Non-pigmented ciliary epithelial cell (primary cell): ENCODE data around the gene EIF5.
"Not testable (repeated sequence)": the region's sequence is repeated elsewhere in the genome, so short reads cannot be mapped to it uniquely, and the experiment has no call there.

Source experiments
- DNase-seq: peaks from one replicate; pipeline ENCODE4 v3.0.0-alpha.2; 2010; ENCODE audit warnings: low read depth

EIF5 gene

DNA sequence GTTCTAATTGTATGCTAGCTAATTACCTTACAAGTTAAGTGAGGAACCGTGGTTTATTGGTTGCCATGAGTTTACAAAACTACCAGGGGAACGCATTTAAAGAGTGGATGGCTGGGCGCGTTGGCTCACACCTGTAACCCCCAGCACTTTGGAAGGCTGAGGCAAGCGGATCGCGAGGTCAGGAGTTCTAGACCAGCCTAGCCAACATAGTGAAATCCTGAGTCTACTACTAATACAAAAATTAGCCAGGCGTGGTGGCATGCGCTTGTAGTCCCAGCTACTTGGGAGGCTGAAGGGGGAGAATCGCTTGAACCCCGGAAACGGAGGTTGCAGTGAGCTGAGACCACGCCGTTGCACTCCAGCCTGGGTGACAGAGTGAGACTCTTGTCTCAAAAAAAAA, 2.2 kb downstream of the EIF5 start:
- DNase-seq: no peak

DNA sequence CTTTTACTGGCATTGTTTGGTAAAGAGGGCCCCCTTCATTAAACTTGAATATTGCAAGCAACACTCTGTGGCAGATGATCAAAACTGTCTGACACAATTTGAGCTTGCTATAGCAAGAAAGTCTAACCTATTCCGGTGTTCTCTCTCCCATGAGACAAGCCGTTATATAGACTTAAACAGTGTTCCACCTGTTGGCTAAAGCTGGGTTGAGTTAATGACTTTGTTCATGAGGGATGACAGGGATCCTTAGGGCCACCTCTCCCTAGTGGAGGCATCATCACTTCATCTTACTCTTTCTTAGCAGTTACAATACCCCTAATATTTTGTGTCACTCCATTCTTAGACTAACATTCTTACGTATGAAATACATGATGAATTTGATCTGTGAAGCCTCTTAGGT, 3.8 kb downstream of the EIF5 start:
- DNase-seq: no peak

DNA sequence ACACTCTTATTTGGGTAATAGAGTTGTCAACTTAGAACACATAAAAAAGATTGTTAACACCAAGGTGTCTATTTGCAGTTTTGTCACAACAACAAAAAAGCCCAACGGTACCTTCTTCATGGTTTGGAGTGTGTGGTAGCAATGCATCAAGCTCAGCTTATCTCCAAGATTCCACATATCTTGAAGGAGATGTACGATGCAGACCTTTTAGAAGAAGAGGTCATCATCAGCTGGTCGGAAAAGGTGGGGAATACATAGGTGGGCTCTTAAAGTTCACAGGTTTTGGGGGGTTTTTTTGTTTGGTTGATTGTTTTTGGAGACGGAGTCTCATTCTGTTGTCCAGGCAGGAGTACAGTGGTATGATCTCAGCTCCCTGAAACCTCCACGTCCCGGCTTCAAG, 5.5 kb downstream of the EIF5 start:
- no peak for DNase-seq

DNA sequence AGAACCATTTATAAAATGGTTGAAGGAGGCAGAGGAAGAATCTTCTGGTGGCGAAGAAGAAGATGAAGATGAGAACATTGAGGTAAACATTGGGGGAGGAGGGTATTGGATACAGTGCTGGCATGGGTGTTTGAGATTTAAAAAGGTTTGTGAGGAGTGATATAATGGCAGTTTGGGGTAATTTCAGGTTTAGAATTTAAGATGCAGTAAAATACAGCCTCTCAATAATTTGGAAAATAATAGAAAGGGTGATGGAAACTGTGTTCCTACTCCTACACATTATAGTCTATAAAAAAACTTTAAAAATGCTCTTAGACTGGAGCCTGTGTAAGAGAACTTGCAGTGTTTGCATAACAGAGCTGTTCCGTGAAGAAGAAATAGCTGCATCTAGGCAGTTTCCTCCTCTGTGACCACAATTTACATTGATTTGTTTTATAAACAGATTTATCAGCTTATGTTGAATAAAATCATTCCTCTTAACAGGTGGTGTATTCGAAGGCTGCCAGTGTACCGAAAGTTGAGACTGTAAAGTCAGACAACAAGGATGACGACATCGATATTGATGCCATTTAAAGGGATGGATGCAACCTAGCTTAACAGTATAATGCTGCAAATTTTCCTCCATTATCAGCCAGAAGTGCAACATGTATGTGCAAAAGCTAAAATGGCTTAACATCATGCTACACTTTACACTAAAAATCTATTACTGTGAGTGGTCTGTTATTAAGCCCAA, 6.6 kb downstream of the EIF5 start:
- DNase-seq: no peak

DNA sequence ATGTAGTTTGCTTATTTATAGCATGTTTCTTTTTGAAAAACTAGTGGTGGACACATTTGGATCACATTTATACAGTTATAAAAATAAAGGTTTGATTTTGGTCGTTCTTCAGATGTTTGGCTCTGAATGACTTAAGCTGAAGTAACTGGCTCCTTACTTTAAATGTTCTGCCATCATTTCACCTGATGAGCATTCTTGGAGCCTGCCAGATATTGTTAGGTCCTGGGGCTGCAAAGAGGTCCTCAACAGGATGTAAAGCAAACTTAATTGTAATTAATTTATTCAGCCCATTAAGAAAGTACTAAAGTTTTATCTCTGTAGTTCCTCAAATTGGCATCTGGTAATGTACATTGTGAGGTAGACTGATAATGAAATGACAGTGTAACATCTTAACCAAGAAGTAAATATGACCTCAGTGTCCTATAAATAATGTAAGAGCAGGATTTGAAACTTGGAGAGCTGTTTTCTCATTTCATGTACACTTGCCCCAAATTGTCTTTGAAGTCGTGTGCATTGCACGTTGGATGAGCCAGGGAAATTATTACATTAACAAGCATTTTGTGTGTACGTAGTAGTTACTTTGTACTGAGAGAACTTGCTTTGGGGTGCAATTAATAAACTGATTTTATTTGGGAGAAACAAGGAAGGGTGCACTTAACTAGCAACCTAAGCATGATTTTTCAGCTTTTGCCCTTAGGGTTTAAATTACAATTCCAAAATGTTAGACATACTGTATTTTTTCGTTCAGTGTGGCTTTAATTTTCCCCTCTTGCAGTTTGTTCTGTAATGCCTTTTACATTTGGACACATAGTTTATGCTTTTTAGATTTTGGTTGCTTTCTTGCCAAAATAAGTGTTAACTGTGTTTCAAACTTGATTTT, 7.5 kb downstream of the EIF5 start:
- DNase-seq: no peak

DNA sequence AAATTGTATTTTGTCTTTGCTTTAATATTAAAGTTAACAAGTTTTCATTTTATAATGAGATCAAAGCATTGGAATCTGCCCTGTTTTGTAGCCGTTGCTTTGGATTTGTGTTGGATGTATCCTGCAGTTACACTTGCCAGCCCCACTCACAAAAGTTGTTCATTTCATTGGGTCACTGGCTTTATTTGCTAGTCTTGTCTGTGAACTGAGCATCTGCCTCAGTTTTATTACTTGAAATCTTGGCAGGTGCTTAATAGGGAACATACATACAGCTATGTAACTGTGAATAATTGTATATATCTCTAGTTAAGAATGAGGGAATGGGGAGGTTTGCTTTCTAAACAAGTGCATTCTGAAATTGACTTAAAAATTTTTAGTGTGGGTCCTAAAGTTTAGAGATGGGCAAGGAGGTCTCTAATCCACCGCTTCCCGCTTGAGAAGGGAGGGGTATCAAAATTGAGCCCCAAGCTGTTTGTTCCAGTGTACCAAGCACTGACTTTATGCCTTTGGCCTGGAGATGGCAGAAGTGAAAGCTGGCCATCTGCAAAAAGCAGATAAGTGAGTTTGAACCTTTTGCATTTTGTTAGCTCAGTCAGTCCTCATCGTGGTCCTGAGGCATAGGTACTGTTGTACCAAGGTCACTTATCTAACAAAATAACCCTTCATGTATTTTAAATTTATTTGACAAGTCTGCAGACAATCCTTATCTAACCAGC, 9.3 kb downstream of the EIF5 start:
- no peak for DNase-seq

- DNase-seq: no peak
Measured at GRCh38 chr14:103343905-103344797, 10.1 kb downstream of the EIF5 start.

DNA sequence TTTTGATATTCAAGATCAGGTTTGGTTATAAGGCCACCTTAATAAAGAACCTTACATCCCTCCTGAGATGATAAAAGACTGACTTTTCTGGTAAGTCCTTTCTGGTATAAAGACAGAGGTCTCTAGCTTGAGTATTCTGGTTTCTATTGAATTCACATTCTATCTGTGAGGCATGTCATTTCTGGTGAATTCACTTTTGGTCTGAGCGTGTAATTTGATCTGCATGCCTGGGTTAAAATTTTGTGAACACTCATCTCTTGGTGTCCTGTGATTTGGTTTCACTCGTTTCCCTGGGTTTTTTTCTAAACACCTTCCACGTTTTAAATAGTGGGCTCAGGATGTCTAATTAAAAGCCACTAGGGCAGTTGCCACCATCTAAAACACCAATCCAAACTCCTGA, 12.2 kb downstream of the EIF5 start:
- DNase-seq: no peak

DNA sequence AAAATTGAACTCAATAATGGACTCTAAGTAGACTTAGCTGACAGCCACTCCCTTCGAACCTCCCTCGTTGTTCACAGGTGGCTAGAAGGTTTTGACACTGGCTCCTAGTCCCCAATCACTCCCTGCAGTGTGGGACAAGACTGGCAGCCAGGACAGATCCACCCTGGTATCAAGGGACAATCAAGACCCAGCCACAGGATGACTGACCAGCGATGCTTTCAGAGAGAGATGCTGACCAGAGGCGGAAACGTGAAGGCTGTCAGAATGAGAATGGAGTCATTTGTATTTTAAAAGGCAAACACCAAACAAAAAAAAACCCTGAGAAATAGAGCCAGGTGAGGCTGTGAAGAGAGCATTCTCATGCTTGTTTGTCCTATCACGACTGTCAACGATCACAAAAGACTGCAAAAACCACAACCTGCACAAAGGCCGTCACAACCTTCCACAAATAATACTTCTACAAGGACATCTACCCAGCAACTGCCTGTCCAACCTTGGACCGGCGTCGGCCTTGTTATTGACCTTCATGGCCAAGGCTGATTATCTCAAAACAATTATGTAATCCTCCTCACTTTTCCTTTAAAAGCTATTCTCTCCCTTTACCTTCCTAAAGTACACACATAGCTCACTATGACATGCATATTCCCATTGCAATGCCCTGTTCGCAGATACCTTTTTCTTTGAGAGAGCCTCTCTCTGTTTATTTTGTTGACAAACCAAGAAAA, 13.2 kb downstream of the EIF5 start:
- DNase-seq: no peak

DNA sequence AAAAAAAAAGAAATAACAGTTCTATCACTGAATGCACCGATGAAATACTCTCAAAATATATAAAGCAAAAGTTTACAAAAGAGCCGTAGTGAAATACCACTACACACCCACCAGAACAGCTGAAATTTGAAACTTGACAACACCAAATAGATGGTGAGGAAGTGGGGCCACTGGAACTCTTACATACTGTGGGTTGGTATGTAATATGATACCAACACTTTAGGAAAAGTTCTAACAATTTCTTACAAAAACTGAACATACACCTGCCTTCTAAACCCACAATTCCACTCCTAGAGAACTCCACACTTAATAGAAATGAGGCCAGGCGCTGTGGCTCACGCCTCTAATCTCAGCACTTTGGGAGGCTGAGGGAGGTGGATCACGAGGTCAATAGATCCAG, 14.1 kb downstream of the EIF5 start:
- DNase-seq: peak; percentile 34

- no peak for DNase-seq
Measured at GRCh38 chr14:103349982-103350381, 15.9 kb downstream of the EIF5 start.

- no peak for DNase-seq
Measured at GRCh38 chr14:103353362-103353761, 19.3 kb downstream of the EIF5 start.

DNA sequence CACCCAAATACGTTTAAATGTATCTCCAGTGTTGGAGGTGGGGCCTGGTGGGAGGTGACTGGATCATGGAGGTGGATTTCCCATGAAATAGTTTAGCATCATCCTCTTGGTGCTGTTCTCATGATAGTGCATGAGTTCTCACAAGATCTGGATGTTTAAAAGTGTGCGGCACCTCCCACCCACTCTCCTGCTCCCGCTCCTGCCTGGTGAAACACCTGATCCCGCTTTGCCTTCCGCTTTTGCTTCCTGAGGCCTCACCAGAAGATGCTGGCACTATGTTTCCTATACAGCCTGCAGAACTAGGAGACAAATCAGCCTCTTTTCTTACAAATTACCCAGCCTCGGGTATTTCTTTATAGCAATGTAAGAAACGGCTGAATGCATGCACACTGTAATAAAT, 20.1 kb downstream of the EIF5 start:
- DNase-seq: no peak

- no peak for DNase-seq
Measured at GRCh38 chr14:103356024-103356682, 22.1 kb downstream of the EIF5 start.

DNA sequence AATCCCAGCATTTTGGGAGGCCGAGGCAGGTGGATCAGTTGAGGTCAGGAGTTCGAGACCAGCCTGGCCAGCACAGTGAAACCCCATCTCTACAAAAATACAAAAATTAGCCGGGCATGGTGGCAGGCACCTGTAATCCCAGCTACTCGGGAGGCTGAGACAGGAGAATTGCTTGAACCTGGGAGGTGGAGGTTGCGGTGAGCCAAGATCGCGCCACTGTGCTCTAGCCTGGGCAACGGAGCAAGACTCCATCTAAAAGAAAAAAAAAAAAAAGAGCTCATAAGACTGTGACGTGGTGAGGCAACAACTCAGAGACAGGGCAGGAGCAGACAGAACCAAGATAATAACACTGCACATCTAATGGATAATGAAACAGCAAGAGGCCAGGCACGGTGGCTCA, 23.5 kb downstream of the EIF5 start:
- not testable (repeated sequence) for DNase-seq

- no peak for DNase-seq
Measured at GRCh38 chr14:103360548-103360947, 26.5 kb downstream of the EIF5 start.

- DNase-seq: peak; percentile 96
Measured at GRCh38 chr14:103361867-103362266, 27.8 kb downstream of the EIF5 start.

- no peak for DNase-seq
Measured at GRCh38 chr14:103362780-103363179, 28.7 kb downstream of the EIF5 start.

DNA sequence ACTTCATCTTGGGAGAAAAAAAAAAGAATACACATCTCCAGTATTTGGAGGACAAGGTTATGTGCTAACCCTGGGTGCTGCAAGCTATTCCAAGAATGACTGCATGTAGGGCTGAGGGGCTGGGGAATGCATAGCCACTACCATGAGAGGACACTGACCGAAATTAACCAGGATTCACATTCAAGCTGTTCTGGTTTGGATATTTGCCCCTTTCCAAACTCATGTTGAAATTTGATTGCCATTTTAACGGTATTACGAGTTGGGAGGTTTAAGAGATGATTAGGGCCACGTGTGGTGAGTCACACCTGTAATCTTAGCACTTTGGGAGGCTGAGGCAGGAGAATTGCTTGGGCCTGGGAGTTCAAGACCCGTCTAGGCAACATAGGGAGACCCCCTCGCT, 32.7 kb downstream of the EIF5 start:
- DNase-seq: no peak

GRCh38 chr14:103367995-103368394, 34.0 kb downstream of the EIF5 start:
- DNase-seq: no peak

DNA sequence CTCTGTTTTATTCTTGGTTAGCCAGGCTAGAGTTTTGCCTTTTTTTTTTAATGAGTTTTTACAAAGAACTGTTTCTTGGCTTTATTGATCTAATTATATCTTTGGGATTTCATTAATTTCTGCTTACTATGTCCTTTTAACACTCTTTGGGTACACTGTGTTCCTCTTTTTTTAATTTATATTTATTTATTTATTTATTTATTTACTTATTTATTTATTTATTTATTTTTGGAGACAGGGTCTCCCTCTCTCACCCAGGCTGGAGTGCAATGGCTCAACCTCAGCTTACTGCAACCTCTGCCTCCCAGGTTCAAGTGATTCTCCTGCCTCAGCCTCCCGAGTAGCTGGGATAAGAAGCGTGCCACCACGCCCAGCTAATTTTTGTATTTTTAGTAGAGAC, 36.0 kb downstream of the EIF5 start:
- no peak for DNase-seq
